ENCODE results near the gene ZMIZ2.

DNA sequence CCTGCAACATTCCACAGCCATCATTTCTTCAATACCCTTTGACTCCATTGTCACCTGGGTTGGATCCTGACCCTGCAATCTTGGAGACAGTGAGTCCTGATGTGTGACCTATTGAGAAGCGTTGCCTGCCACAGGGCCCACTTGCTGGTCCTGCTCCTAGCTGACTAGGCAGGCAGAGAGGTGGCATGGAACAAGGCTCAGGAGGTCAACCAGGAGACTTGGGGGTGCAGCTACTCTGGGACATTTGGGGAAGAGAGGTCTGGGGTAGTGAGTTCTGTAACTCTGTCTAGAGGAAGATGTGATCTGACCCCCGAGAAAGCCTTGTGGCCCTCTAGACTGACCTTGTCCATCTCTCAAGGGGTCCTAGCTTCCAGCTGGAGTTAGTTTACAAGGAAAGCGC lies 1.8 kb downstream of the ZMIZ2 start:
- TF ChIP-seq, protein P1, sequence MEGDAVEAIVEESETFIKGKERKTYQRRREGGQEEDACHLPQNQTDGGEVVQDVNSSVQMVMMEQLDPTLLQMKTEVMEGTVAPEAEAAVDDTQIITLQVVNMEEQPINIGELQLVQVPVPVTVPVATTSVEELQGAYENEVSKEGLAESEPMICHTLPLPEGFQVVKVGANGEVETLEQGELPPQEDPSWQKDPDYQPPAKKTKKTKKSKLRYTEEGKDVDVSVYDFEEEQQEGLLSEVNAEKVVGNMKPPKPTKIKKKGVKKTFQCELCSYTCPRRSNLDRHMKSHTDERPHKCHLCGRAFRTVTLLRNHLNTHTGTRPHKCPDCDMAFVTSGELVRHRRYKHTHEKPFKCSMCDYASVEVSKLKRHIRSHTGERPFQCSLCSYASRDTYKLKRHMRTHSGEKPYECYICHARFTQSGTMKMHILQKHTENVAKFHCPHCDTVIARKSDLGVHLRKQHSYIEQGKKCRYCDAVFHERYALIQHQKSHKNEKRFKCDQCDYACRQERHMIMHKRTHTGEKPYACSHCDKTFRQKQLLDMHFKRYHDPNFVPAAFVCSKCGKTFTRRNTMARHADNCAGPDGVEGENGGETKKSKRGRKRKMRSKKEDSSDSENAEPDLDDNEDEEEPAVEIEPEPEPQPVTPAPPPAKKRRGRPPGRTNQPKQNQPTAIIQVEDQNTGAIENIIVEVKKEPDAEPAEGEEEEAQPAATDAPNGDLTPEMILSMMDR (IDR thresholded peaks at IDR 0.05; ENCODE audit: low read depth, low read length) = no peak
- TF ChIP-seq EZH2phosphoT487 (IDR thresholded peaks at IDR 0.05; ENCODE audit: low read depth) = no peak

All from OCI-LY3 (cell line).